ENCODE measurements around the gene NUDT2. TPM values are rescaled to one million over a fixed set of nuclear protein-coding genes. Genes with fewer than 3 reads are reported as not detected.
A peak's percentile ranks its signal among the peaks of the same experiment; 100 is the strongest.

Gene NUDT2
- total RNA-seq, 2 experiments from 2014 or later, result 35.3 to 38.4 TPM

GRCh38 chr9:34331196-34331595, 1.8 kb downstream of the NUDT2 start:
- ATAC-seq (no peak), DNase-seq (no peak)
- POLR2A ChIA-PET, result interaction anchor here (0.7 to 3.4 kb wide), 3 partner anchors 45 to 137 kb away, joined by 4 to 14 read pairs (median 10); partner anchors contain the start of gene MYORG
- Mint-ChIP-seq H3K27me3 (no peaks in the 10 kb centered on the region), H3K9me3 (no peaks in the 10 kb centered on the region), H3K4me1 (ENCODE audit: low read depth) (peaks cover 32% of the 10 kb centered on the region), H3K36me3 (ENCODE audit: low read depth) (no peaks in the 10 kb centered on the region), H3K4me3 (no peak overlapping the region), H3K27ac (no peak overlapping the region)
- CTCF ChIA-PET, result interaction anchor here (6.5 kb wide), 1 partner anchor 45 kb away, joined by 117 read pairs; the partner anchor contains the start of gene MYORG
- intact Hi-C loops (cut with micrococcal nuclease), result no loop called here
- no peak for TF ChIP-seq CTCF (IDR thresholded peaks at IDR 0.05)

GRCh38 chr9:34332076-34332964, 3.0 kb downstream of the NUDT2 start:
- Mint-ChIP-seq H3K27me3 (no peaks in the 10 kb centered on the region), H3K4me3 (no peak overlapping the region), H3K27ac (no peak overlapping the region), H3K4me1 (ENCODE audit: low read depth) (peaks cover 29% of the 10 kb centered on the region), H3K9me3 (no peaks in the 10 kb centered on the region), H3K36me3 (ENCODE audit: low read depth) (no peaks in the 10 kb centered on the region)
- POLR2A ChIA-PET, result interaction anchor here (3.4 kb wide), 1 partner anchor 47 kb away, joined by 14 read pairs; no protein-coding TSS in a partner anchor
- intact Hi-C loops (cut with micrococcal nuclease), result no loop called here
- DNase-seq, result no peak
- TF ChIP-seq CTCF (IDR thresholded peaks at IDR 0.05), result peak; percentile 56
- ATAC-seq, result no peak
- CTCF ChIA-PET, result interaction anchor here (0.8 to 6.5 kb wide), 8 partner anchors 9 to 79 kb away, joined by 3 to 117 read pairs (median 5); partner anchors contain the start of gene MYORG

DNA sequence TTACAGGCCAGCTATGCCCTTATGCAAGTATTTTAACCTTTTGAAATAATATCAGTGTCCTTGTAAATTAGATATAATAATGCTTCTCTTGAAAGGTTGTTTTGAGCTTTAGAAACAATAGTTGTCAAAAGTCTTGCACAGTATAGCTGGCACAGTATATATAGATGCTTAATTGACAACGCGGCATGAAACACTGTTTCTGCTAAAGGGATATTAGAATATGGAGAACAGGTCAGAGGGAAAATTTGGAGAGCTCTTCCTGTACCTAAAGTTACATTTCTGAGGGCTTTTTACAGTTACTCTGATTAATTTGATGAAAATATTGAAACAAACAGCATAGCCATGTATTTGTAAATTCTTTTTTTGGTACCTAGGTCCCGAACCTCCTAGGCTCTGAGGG, 4.5 kb downstream of the NUDT2 start:
- H3K4me3 Mint-ChIP-seq, result no peak overlapping the region
- no peaks in the 10 kb centered on the region for H3K27me3 Mint-ChIP-seq
- no peak for DNase-seq
- peaks cover 27% of the 10 kb centered on the region for H3K4me1 Mint-ChIP-seq (ENCODE audit: low read depth)
- POLR2A ChIA-PET, result interaction anchor here (0.6 to 2.0 kb wide), 2 partner anchors 14 to 302 kb away, joined by 3 to 6 read pairs; no protein-coding TSS in a partner anchor
- no peak for ATAC-seq
- intact Hi-C loops (cut with micrococcal nuclease), result no loop called here
- CTCF ChIA-PET, result interaction anchor here (0.9 to 6.5 kb wide), 6 partner anchors 8 to 270 kb away, joined by 3 to 117 read pairs (median 4); partner anchors contain the start of gene MYORG
- no peak for TF ChIP-seq CTCF (IDR thresholded peaks at IDR 0.05)
- no peak overlapping the region for H3K27ac Mint-ChIP-seq
- H3K36me3 Mint-ChIP-seq (ENCODE audit: low read depth), result peaks cover 5% of the 10 kb centered on the region
- H3K9me3 Mint-ChIP-seq, result no peaks in the 10 kb centered on the region

- peaks cover 9% of the 10 kb centered on the region for H3K36me3 Mint-ChIP-seq (ENCODE audit: low read depth)
- intact Hi-C loops (cut with micrococcal nuclease), result no loop called here
- H3K27ac Mint-ChIP-seq, result no peak overlapping the region
- peaks cover 27% of the 10 kb centered on the region for H3K4me1 Mint-ChIP-seq (ENCODE audit: low read depth)
- TF ChIP-seq CTCF (IDR thresholded peaks at IDR 0.05), result no peak
- no peaks in the 10 kb centered on the region for H3K27me3 Mint-ChIP-seq
- no peak overlapping the region for H3K4me3 Mint-ChIP-seq
- ChIA-PET POLR2A (interaction anchor here (0.6 to 2.0 kb wide), 2 partner anchors 13 to 59 kb away, joined by 4 to 6 read pairs; no protein-coding TSS in a partner anchor), CTCF (interaction anchor here (1.0 to 6.5 kb wide), 4 partner anchors 34 to 166 kb away, joined by 3 to 117 read pairs (median 4); partner anchors contain the start of gene MYORG)
- H3K9me3 Mint-ChIP-seq, result no peaks in the 10 kb centered on the region
- DNase-seq (no peak), ATAC-seq (no peak)
Observed at GRCh38 chr9:34334337-34334824, 5.0 kb downstream of the NUDT2 start.

Data from activated CD8-positive, alpha-beta T cell treated with anti-CD3 and anti-CD28 coated beads for 36 hours (primary cell).